ENCODE measurements around the gene STPG1. TPM values are rescaled to one million over a fixed set of nuclear protein-coding genes. Genes with fewer than 3 reads are reported as not detected.
"Not testable (repeated sequence)": the region's sequence is repeated elsewhere in the genome, so short reads cannot be mapped to it uniquely, and the experiment has no call there.

The STPG1 gene, protein sequence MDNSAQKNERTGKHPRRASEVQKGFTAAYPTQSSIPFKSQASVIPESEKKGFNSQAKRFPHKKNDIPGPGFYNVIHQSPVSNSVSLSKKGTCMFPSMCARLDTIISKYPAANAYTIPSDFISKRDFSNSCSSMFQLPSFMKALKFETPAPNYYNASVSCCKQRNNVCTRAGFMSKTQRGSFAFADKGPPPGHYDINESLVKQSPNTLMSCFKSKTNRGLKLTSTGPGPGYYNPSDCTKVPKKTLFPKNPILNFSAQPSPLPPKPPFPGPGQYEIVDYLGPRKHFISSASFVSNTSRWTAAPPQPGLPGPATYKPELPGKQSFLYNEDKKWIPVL
- 10 to 100 TPM in 1 of 5 donors, 1 to 10 TPM in 4; 7.4 to 11.0 (median 8.9) TPM for polyA plus RNA-seq (ENCODE audit: insufficient read depth in 1 of 5, insufficient read length in 5 of 5, low replicate concordance in 1 of 5)
- long read RNA-seq, donor 1, partial matches to known transcripts = 11 of 14 reads
- long read RNA-seq, donor 1, other reads (novel, unspliced or antisense) = 0 of 14 reads
- long read RNA-seq, donor 2, full-length matches to known transcripts = 2 of 2 reads
- long read RNA-seq, donor 2, partial matches to known transcripts = 0 of 2 reads
- long read RNA-seq, donor 2, other reads (novel, unspliced or antisense) = 0 of 2 reads
- long read RNA-seq, donor 3 = 0 reads
- long read RNA-seq, donor 4 = 0 reads
- long read RNA-seq, donor 5 = 0 reads
- long read RNA-seq, donor 6, partial matches to known transcripts = 0 of 4 reads
- long read RNA-seq, donor 6, other reads (novel, unspliced or antisense) = 0 of 4 reads
- long read RNA-seq, donor 7, partial matches to known transcripts = 0 of 4 reads
- long read RNA-seq, donor 7, other reads (novel, unspliced or antisense) = 0 of 4 reads
- long read RNA-seq, donor 8, partial matches to known transcripts = 0 of 1 reads
- long read RNA-seq, donor 8, other reads (novel, unspliced or antisense) = 0 of 1 reads

- DNase-seq = peak; percentile 86 to 88
Measured at GRCh38 chr1:24413350-24414163, at the start of gene STPG1. STPG1 (minus strand) TSS chr1:24413782; CDS start chr1:24401388, 12,394 bp downstream.

GRCh38 chr1:24462128-24462527 lies 48.5 kb upstream of the STPG1 start:
- DNase-seq = not testable (repeated sequence)

DNA sequence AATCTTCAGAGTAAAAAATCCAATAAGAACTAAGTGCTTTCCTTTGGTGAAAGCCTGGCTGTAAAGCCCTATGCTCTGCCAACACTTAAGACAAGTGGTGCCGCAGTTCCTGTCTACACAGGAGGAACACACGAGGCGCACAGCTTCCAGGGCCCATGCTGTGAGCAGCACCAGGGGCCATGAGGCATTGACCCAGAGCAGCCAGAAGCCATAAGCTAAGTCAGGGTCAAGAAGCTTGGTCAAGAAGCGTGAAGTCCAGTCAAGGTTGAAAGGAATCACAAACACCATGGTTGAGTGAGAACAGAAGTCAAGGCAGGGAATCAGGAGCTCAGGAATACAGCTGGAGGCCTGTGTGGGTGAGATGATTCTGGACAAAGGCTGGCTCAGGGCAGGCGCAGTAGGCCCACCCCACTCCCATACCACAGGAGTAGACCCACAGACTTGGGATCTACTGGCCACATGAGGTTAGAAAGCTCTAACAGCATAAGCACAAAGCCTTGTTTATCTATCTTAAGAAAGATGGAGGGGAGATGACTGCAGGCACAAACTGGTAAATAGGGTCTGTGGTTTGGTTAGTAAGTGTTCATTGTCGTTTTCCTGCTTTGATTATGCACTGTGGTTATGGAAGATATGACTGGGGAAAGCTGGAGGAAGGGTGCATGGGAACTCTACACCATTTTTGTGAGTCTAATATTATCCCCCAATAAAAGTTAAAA lies 46.1 kb upstream of the STPG1 start:
- DNase-seq = no peak

GRCh38 chr1:24457866-24458265 lies 44.3 kb upstream of the STPG1 start:
- DNase-seq = no peak

DNA sequence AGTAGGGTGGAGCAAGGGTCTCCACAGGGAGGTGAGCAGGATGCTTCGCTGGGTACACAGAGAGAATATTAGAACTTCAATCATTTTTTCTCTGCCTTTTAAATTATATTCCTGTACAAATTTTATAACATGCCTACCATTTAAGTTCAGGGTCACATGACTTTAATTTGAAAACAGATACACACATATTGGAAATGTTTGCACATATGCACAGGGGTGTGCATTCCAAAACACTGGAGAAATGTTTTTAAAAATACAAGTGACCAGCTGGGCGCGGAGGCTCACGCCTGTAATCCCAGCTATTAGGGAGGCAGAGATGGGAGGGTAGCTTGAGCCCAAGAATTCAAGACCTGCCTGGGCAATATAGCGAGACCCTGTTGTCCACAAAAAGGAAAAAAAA lies 41.7 kb upstream of the STPG1 start:
- DNase-seq = no peak

DNA sequence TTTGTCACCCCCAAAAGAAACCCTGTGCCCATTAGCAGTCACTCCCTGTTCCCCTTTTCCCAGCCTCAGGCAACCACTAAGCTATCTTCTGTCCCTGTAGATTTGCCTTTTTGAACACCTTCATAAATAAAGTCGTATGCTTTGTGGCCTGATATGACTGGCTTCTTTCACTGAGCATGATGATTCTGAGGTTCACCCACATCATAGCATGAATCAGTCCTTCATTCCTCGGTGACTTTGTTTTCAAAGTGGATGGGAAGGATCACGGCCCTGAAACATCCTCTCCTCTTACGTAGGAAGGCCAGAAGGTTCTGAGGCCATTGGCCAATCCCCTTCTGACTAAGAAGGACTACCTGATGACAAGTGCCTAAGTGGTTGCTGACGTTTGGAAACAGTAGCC lies 41.1 kb upstream of the STPG1 start:
- DNase-seq = no peak

- no peak for DNase-seq
Measured at GRCh38 chr1:24452922-24453485, 39.4 kb upstream of the STPG1 start.

DNA sequence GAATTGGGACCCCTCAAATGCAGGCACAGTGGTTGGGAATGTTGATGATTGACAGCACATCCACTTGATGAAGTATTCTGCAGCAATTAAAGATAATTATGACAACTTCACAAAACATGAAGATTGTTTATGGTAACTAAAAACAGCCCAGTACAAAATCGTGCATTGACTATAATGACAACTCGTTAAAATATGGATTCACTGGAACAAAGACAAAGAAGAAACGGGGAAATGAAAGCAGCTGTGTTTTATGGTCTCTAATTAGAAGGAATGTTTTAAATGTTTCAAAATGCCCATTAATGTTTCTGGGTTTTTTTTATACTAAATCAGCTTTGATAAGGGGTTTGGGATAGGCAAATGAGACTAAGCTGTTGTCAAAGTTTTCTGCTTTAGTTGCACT lies 38.2 kb upstream of the STPG1 start:
- no peak for DNase-seq

GRCh38 chr1:24450857-24451397 lies 37.3 kb upstream of the STPG1 start:
- no peak for DNase-seq

DNA sequence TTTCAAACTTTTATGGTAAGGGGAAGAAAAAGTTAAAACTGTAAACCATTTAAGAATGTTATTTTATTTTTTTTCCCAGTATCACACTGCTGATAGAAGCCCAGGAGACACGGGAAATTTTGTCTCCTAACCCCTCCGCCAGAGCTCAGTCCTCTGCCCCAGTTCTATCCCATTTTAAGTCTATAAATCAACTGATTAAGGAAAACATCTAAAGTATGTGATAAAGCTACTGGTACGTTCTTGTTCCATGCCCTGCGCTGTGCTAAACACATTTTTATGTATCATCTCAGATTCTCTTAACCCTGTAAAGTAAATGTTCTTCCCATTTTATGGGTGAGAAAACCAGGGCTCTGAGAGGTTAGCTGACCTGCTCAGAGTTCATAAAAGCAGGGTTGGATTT lies 36.7 kb upstream of the STPG1 start:
- DNase-seq = no peak

DNA sequence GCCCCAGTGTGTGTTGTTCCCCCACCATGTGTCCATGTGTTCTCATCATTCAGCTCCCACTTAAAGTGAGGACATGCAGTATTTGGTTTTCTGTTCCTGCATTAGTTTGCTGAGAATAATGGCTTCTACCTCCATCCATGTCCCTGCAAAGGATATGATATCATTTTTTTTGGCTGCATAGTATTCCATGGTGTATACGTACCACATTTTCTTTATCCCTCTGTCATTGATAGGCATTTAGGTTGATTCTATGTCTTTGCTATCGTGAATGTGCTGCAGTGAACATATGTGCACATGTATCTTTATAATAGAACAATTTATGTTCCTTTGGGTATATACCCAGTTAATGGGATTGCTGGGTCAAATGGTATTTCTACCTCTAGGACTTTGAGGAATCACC lies 32.9 kb upstream of the STPG1 start:
- DNase-seq = not testable (repeated sequence)

GRCh38 chr1:24443241-24443656 lies 29.7 kb upstream of the STPG1 start:
- DNase-seq = peak in 1 of 2 donors; percentile 13

DNA sequence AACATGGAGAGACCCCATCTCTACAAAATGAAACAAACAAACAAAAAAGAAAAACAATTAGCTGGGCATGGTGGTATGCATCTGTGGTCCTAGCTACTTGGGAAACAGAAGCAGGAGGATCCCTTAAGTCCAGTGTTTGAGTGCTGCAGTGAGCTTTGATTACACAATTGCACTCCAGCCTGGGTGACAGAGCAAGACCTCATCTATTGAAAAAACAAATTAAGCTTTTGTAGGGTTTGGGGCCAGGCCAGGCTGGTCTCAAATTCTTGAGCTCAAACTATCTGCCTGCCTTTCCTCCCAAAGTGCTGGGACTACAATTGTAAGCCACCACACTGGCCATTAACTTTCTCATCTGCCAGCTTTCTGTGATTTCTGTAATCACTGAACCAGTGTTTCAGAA lies 29.2 kb upstream of the STPG1 start:
- DNase-seq = no peak

DNA sequence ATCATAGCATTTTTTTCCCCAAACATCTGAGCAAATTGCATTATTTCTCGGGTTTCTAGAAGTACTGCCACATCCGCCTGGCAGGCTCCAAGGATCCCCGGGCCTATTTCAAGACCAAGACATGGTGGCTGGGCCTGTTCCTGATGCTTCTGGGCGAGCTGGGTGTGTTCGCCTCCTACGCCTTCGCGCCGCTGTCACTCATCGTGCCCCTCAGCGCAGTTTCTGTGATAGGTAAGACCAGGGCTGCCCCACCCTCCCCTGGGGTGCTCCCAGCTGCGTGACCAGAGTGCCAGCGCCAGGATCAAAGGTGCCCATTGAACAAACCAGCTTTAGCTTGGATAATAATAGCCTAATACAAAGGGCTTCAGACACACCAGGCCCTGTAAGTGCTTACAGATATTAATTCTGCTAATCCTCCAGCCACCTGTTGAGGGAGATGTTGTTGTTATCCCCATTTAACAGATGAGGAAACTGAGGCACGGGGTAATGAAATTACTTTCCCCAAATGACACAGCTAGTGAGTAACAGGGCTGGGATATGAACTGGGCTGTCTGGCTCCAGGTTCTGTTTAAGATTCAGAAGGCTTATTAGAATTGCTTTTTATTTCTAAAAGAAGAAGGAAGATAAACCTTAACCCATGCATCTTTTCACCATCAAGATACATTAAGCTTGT lies 28.6 kb upstream of the STPG1 start:
- no peak for DNase-seq

DNA sequence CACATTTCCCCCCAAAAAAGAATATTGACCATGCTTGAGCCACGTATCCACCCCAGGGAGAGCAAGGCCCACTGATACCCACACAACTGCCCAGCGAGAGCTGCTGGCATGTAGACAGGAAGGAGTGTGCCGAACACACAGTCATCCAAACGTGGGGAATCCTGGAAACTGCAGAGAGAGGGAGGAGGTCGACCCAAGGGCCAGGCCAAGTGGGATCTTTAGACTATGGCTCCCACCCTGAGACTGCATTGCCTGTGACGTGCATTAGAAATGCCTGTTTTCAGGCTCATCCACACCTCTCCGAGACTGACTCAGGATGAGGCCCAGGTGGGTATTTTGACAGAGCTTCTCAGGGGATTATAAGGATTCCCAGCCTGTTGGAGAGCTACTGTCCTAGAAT lies 27.9 kb upstream of the STPG1 start:
- no peak for DNase-seq

DNA sequence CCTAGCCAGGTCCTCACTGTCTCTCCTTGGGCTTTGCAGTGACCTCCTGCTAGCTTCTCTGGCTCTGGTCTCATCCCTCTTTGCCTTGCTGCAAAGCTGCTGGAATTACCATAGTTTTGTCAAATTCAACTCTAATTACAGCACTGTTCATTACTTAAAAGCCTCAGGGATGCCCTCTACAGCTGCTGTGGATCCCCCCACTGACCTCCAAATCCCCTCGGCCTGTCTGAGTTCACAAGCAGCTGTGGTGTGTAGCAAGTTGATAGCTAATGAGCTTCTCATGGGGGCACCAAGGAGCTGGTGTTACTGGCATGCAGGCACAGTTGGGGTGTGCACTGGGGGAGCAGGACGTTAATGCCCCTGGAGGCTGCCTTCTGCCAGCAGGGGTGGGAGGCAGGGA lies 26.9 kb upstream of the STPG1 start:
- DNase-seq = no peak

- no peak for DNase-seq
Measured at GRCh38 chr1:24438423-24438901, 24.9 kb upstream of the STPG1 start.

GRCh38 chr1:24437631-24438396 lies 24.2 kb upstream of the STPG1 start:
- DNase-seq = no peak
